H9 (cell line): ENCODE results near the gene GHR. TPM values are rescaled to one million over a fixed set of nuclear protein-coding genes. Genes with fewer than 3 reads are reported as not detected.

Experiments
- DNase-seq: peaks from one replicate; pipeline ENCODE4 v3.0.0-alpha.2; 2017
- H2AFZ ChIP-seq: one replicate; pipeline ENCODE4 v1.6.1; 2013; ENCODE audit warnings: mild to moderate bottlenecking, low read length, control low read depth, moderate library complexity
- H2AK5ac ChIP-seq: 2 replicates; pipeline ENCODE4 v1.6.1; 2013; ENCODE audit warnings: low read length, control low read depth, mixed read lengths; ENCODE audit not compliant: insufficient read length
- H2BK120ac ChIP-seq: one replicate; pipeline ENCODE4 v1.6.1; 2013; ENCODE audit warnings: low read depth, mild to moderate bottlenecking, low read length, control low read depth, inconsistent platforms; ENCODE audit not compliant: poor library complexity, severe bottlenecking
- H2BK12ac ChIP-seq: 2 replicates; pipeline ENCODE4 v1.6.1; 2013; ENCODE audit warnings: low read length, control low read depth, mixed read lengths, low read depth; ENCODE audit not compliant: insufficient read length
- H2BK15ac ChIP-seq: 2 replicates; pipeline ENCODE4 v1.6.1; 2013; ENCODE audit warnings: low read depth, low read length, control low read depth
- H2BK20ac ChIP-seq: one replicate; pipeline ENCODE4 v1.6.1; 2013; ENCODE audit warnings: low read depth, mild to moderate bottlenecking, low read length, control low read depth, inconsistent platforms; ENCODE audit not compliant: poor library complexity, severe bottlenecking
- H2BK5ac ChIP-seq: 2 replicates; pipeline ENCODE4 v1.6.1; 2013; ENCODE audit warnings: low read length, control low read depth, mixed read lengths; ENCODE audit not compliant: insufficient read length
- H3K14ac ChIP-seq: 2 replicates; pipeline ENCODE4 v1.6.1; 2013; ENCODE audit warnings: low read length, control low read depth; ENCODE audit not compliant: insufficient read depth
- H3K18ac ChIP-seq: 2 replicates; pipeline ENCODE4 v1.6.1; 2013; ENCODE audit warnings: low read depth, mild to moderate bottlenecking, mixed read lengths, low read length, control low read depth; ENCODE audit not compliant: insufficient read length
- H3K23ac ChIP-seq: 2 replicates; pipeline ENCODE4 v1.6.1; 2013; ENCODE audit warnings: low read length, control low read depth, mixed read lengths, low read depth; ENCODE audit not compliant: insufficient read length
- H3K23me2 ChIP-seq: 2 replicates; pipeline ENCODE4 v1.6.1; 2013; ENCODE audit warnings: low read depth, mild to moderate bottlenecking, mixed read lengths, low read length, control low read depth; ENCODE audit not compliant: insufficient read length, poor library complexity, severe bottlenecking
- H3K27ac ChIP-seq: 2 replicates; pipeline ENCODE4 v1.5.1; 2013; ENCODE audit warnings: low read length, control low read depth, mixed read lengths, low read depth; ENCODE audit not compliant: insufficient read length
- H3K27me3 ChIP-seq: 2 replicates; pipeline ENCODE4 v1.6.1; 2013; ENCODE audit warnings: low read length, control low read depth, inconsistent platforms; ENCODE audit not compliant: insufficient read depth
- H3K4ac ChIP-seq: 2 replicates; pipeline ENCODE4 v1.6.1; 2013; ENCODE audit warnings: low read depth, mild to moderate bottlenecking, control low read depth, inconsistent platforms, low read length, moderate library complexity
- H3K4me1 ChIP-seq: 2 replicates; pipeline ENCODE4 v1.6.1; 2013; ENCODE audit warnings: low read length, control low read depth, inconsistent platforms; ENCODE audit not compliant: insufficient read depth
- H3K4me2 ChIP-seq: 2 replicates; pipeline ENCODE4 v1.6.1; 2013; ENCODE audit warnings: low read length, control low read depth, mixed read lengths; ENCODE audit not compliant: insufficient read length, insufficient read depth
- H3K56ac ChIP-seq: 2 replicates; pipeline ENCODE4 v1.6.1; 2013; ENCODE audit warnings: low read depth, mild to moderate bottlenecking, mixed read lengths, low read length, control low read depth; ENCODE audit not compliant: insufficient read length
- H3K79me1 ChIP-seq: 2 replicates; pipeline ENCODE4 v1.6.1; 2013; ENCODE audit warnings: low read depth, mild to moderate bottlenecking, moderate library complexity, low read length, control low read depth, inconsistent platforms; ENCODE audit not compliant: insufficient read depth, poor library complexity, severe bottlenecking
- H3K79me2 ChIP-seq: 2 replicates; pipeline ENCODE4 v1.6.1; 2013; ENCODE audit warnings: low read length, control low read depth, inconsistent platforms; ENCODE audit not compliant: insufficient read depth
- H3K9ac ChIP-seq: 2 replicates; pipeline ENCODE4 v1.6.1; 2013; ENCODE audit warnings: low read length, control low read depth, mixed read lengths; ENCODE audit not compliant: insufficient read length; ENCODE audit errors: extremely low read depth
- H3K9me3 ChIP-seq: one replicate; pipeline ENCODE4 v1.6.1; 2013; ENCODE audit warnings: low read depth, low read length, inconsistent platforms; ENCODE audit not compliant: control insufficient read depth
- H3T11ph ChIP-seq: one replicate; pipeline ENCODE4 v1.6.1; 2013; ENCODE audit warnings: mild to moderate bottlenecking, low read length, control low read depth, inconsistent platforms
- H4K20me1 ChIP-seq: one replicate; pipeline ENCODE4 v1.6.1; 2013; ENCODE audit not compliant: control insufficient read depth, insufficient read length, insufficient read depth
- H4K5ac ChIP-seq: 2 replicates; pipeline ENCODE4 v1.6.1; 2013; ENCODE audit warnings: low read depth, mild to moderate bottlenecking, mixed read lengths, low read length, control low read depth; ENCODE audit not compliant: insufficient read length
- H4K8ac ChIP-seq: replicated peaks from 2 replicates; pipeline ENCODE4 v1.6.1; 2013; ENCODE audit warnings: low read length, control low read depth, mixed read lengths, low read depth; ENCODE audit not compliant: insufficient read length
- H4K91ac ChIP-seq: 2 replicates; pipeline ENCODE4 v1.6.1; 2013; ENCODE audit warnings: low read depth, mild to moderate bottlenecking, moderate library complexity, mixed read lengths, low read length, control low read depth; ENCODE audit not compliant: insufficient read length
- H3K27ac Mint-ChIP-seq, 3 experiments: 2 replicates in 2 of 3; 3 replicates in 1 of 3; pipeline ENCODE4 v1.8.0; 2020 to 2021; ENCODE audit warnings: mixed read lengths in 3 of 3, mild to moderate bottlenecking in 1 of 3, moderate library complexity in 1 of 3
- H3K27me3 Mint-ChIP-seq: 2 replicates; pipeline ENCODE4 v1.8.0; 2021; ENCODE audit warnings: low read depth, mild to moderate bottlenecking, moderate library complexity, mixed read lengths
- H3K36me3 Mint-ChIP-seq, 3 experiments: 2 replicates in 2 of 3; 3 replicates in 1 of 3; pipeline ENCODE4 v1.8.0; 2020 to 2021; ENCODE audit warnings: low read depth in 3 of 3, mixed read lengths in 3 of 3; ENCODE audit not compliant: insufficient read depth in 1 of 3
- H3K4me1 Mint-ChIP-seq, 2 experiments: 2 replicates each; pipeline ENCODE4 v1.8.0; 2020; ENCODE audit warnings: mixed read lengths in 2 of 2
- H3K4me3 Mint-ChIP-seq, 2 experiments: 2 replicates in 1 of 2; 3 replicates in 1 of 2; pipeline ENCODE4 v1.8.0; 2020 to 2021; ENCODE audit warnings: mild to moderate bottlenecking in 2 of 2, mixed read lengths in 2 of 2, moderate library complexity in 1 of 2
- H3K9me3 Mint-ChIP-seq, 2 experiments: 2 replicates in 1 of 2; 3 replicates in 1 of 2; pipeline ENCODE4 v1.8.0; 2020; ENCODE audit warnings: mild to moderate bottlenecking in 2 of 2, mixed read lengths in 2 of 2, moderate library complexity in 1 of 2
- WGBS: extraction: QIAGEN DNeasy Blood & Tissue Kit; methylation state at CpG from one replicate; pipeline ENCODE4 v1.1.7; 2013; ENCODE audit warnings: missing lambda C conversion rate, low lambda C conversion rate, mixed read lengths; ENCODE audit not compliant: insufficient read length; ENCODE audit errors: extremely low coverage; 5-methylcytosine and 5-hydroxymethylcytosine counted together
- total RNA-seq: library from RNA; stranded (reverse); gene quantifications from 2 replicates; pipeline ENCODE4 v1.2.1, GENCODE V29; 2021
- TF ChIP-seq, protein P1 (sequence below): fragments of 200-600 bp; sonication (generic); conservative IDR thresholded peaks from 3 replicates; pipeline ENCODE4 v1.8.0; 2021; ENCODE audit warnings: antibody characterized with exemption, mild to moderate bottlenecking

GHR gene
- total RNA-seq, 1 experiment from 2014 or later: 0.20 TPM

DNA sequence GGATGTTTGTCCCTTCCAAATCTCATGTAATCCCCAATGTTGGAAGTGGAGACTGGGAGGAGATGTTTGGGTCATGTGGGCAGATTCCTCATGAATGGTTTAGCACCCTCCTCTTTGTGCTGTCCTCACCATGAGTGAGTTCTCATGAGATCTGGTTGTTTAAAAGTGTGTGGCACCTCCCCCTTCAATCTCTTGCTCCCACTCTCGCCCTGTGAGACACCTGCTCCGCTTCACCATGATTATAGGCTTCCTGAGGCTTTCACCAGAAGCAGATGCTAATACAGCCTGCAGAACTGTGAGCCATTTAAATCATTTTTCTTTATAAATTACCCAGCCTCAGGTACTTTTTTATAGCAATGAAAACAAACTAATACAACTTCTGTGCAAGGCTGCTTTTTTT lies 206.0 kb downstream of the GHR start:
- no peaks in the 10 kb centered on the region for H3K9me3 Mint-ChIP-seq
- H3K4ac ChIP-seq: no peak overlapping the region
- peaks cover 4% of the 10 kb centered on the region; the same call in 1 of the 2 replicates for H3K4me1 ChIP-seq
- H3K27ac ChIP-seq: no peak overlapping the region
- H3K23ac ChIP-seq: no peak overlapping the region
- H3K4me2 ChIP-seq: no peak overlapping the region
- no peak overlapping the region for H3K14ac ChIP-seq
- H3K23me2 ChIP-seq: no peaks in the 10 kb centered on the region
- H3K36me3 Mint-ChIP-seq: no peaks in the 10 kb centered on the region
- H3K9me3 ChIP-seq: no peaks in the 10 kb centered on the region
- no peaks in the 10 kb centered on the region for H3K27me3 ChIP-seq
- no peak overlapping the region for H2BK12ac ChIP-seq
- TF ChIP-seq, protein P1, sequence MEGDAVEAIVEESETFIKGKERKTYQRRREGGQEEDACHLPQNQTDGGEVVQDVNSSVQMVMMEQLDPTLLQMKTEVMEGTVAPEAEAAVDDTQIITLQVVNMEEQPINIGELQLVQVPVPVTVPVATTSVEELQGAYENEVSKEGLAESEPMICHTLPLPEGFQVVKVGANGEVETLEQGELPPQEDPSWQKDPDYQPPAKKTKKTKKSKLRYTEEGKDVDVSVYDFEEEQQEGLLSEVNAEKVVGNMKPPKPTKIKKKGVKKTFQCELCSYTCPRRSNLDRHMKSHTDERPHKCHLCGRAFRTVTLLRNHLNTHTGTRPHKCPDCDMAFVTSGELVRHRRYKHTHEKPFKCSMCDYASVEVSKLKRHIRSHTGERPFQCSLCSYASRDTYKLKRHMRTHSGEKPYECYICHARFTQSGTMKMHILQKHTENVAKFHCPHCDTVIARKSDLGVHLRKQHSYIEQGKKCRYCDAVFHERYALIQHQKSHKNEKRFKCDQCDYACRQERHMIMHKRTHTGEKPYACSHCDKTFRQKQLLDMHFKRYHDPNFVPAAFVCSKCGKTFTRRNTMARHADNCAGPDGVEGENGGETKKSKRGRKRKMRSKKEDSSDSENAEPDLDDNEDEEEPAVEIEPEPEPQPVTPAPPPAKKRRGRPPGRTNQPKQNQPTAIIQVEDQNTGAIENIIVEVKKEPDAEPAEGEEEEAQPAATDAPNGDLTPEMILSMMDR: no peak
- H3K79me2 ChIP-seq: no peaks in the 10 kb centered on the region
- no CpG with 5 or more reads among the region's 2 CpGs for WGBS
- no peak overlapping the region for H2BK5ac ChIP-seq
- no peak overlapping the region for H3K27ac Mint-ChIP-seq
- H4K8ac ChIP-seq: no peak overlapping the region
- H3K79me1 ChIP-seq: no peaks in the 10 kb centered on the region
- no peak overlapping the region for H2AFZ ChIP-seq
- H2BK20ac ChIP-seq: no peak overlapping the region
- no peak overlapping the region for H2BK15ac ChIP-seq
- H3K27me3 Mint-ChIP-seq: 0 out of 2 replicates have a peak, but pooled peaks cover 1% of the 10 kb centered on the region
- peaks cover 6 to 12% of the 10 kb centered on the region in 2 experiments for H3K4me1 Mint-ChIP-seq
- H3K56ac ChIP-seq: no peak overlapping the region
- no peak overlapping the region for H3K4me3 Mint-ChIP-seq
- no peak overlapping the region for H4K5ac ChIP-seq
- no peak overlapping the region for H4K91ac ChIP-seq
- no peak overlapping the region for H3K18ac ChIP-seq
- H3K9ac ChIP-seq: no peak overlapping the region
- H2BK120ac ChIP-seq: no peak overlapping the region
- no peak for DNase-seq
- H3T11ph ChIP-seq: no peak overlapping the region
- H2AK5ac ChIP-seq: no peak overlapping the region
- no peaks in the 10 kb centered on the region for H4K20me1 ChIP-seq
